GM11168 (cell line): ENCODE data around the gene PLPP1.
"Not testable (repeated sequence)": the region's sequence is repeated elsewhere in the genome, so short reads cannot be mapped to it uniquely, and the experiment has no call there.

Experiments used
- in situ Hi-C: fragments of 300-500 bp; cut with MboI; formaldehyde crosslinking; loops from one replicate; pipeline ENCODE4 v1.12.0; 2022; ENCODE audit warnings: low sequenced_read_pairs; ENCODE audit not compliant: unreplicated experiment

The PLPP1 gene

GRCh38 chr5:55509097-55509496, 25.7 kb downstream of the PLPP1 start:
- in situ Hi-C loops: no loop called here

GRCh38 chr5:55507574-55507973, 27.2 kb downstream of the PLPP1 start:
- in situ Hi-C loops: no loop called here

- in situ Hi-C loops: not testable (repeated sequence)
These were observed 29.1 kb downstream of the PLPP1 start for GRCh38 chr5:55505711-55506110.

GRCh38 chr5:55503917-55504316, 30.8 kb downstream of the PLPP1 start:
- in situ Hi-C loops: not testable (repeated sequence)

DNA sequence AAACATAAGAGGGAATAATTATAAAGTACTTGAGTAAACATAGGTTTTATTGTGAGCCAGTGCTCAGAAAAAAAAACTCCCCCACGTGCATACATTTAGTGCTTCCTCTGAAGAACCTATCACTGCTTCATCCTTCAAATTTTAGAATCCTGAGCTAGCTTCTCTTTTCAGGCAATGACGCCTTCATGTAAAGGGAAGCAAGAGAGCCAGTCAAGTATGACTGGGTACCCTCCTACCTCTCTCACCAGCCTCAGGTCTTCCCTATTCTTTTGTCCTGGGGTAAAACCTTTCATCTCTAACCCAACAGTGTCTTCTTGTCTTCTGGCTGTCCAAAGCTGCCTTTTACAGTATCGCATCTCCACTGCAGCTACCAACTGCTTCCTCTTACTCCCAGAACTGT, 32.0 kb downstream of the PLPP1 start:
- in situ Hi-C loops: no loop called here

- in situ Hi-C loops: no loop called here
These were observed 36.3 kb downstream of the PLPP1 start for GRCh38 chr5:55498457-55498856.

GRCh38 chr5:55497712-55498111, 37.1 kb downstream of the PLPP1 start:
- in situ Hi-C loops: no loop called here

DNA sequence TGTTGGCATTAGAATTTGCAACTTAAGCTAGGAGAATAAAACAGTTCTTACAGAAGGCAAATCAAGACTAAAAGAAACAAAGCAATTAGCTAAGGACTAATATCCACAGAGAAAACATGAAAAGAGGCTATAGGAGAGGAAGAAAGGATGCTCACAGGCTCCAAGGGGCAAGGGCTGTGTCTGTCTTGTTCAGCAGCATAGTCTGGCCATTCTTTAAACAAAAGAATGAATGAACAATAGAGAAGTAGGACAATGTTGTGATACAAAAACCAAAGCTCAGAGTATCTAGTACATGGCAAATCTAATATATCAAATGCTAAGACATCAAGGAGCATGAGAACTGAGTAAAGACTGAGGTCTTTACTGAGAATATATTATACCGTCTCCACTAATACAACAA, 39.5 kb downstream of the PLPP1 start:
- in situ Hi-C loops: no loop called here

DNA sequence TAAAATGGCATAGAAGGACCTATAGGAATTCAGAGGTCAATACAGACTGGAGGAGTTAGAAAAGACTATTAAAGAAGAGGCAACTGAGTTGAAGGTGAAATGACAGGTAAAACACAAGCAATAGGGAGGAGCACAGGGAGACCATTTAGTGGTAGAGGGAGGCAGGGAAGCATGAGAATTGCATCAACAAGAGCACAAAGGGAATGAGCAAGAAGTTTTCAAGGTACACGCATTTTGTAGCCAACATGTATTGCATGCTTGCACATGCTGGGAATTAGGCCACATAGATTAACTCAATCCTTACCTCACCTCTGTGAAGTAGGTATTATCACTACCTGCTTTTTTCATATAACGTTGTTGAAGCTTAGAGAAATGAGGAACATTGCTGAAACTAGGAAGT, 42.3 kb downstream of the PLPP1 start:
- in situ Hi-C loops: no loop called here

GRCh38 chr5:55485073-55485472, 49.7 kb downstream of the PLPP1 start:
- in situ Hi-C loops: no loop called here

GRCh38 chr5:55484531-55484930, 50.2 kb downstream of the PLPP1 start:
- in situ Hi-C loops: no loop called here

DNA sequence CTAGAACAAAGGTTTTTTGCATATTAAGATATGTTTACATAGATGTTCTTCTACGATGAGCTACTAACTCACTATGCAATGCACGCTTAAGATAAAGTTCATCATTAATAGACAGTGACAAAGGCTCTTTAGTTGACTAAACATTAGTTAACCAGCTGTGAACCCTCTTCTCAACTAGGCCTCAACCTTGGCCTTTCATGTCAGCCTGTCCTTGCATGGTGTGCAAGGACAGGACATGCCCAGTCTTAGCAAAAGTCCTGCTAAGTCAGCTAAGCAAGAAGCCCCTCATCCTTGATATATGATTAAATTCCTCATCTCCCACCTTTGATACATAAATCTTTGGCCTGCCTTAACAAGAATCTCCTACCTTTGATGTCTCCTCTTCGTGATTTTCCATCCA, 50.9 kb downstream of the PLPP1 start:
- in situ Hi-C loops: no loop called here

DNA sequence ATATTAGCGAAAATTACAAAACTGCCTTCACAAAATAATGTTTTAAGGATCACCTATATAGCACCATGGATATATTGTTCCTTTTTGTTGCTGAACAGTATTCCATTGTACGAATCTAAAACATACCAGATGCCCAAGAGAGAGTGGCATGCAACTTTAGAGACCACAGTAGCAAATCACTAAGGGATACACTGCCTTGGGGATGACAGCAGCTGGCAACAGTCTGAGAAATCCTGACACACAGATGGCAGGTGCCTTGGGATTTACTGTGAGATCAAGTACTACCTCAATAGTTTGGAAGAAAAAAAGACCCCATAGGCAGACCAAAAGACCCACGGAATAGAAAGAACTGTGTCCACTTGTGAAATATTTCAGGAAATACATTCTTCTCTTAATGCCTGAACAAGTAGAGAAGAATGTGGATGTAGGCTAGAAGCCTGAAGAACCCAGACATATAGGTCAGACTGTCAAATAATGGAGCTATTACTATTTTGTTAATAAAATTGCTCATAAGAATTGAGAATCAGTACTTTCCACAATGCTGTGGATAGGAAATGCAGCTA, 53.4 kb downstream of the PLPP1 start:
- in situ Hi-C loops: no loop called here

DNA sequence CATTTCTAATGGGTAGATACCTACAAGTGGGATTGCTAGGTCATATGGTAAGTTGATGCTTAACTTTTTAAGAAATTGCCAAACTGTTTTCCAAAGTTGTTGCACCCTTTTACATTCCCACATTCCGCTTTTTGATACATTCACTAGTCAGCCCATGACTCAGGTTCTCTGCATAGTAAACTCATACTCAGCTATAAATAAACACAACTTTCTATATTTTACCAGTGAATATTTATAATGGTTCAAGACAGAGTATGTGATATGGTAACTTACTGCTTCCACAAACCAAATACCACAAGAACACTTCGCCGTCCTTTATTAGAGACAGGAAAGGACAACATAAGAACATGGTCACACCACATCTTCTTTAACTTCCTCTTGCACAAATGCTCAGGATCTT, 54.0 kb downstream of the PLPP1 start:
- in situ Hi-C loops: no loop called here

GRCh38 chr5:55472642-55473041, 62.1 kb downstream of the PLPP1 start:
- in situ Hi-C loops: no loop called here

DNA sequence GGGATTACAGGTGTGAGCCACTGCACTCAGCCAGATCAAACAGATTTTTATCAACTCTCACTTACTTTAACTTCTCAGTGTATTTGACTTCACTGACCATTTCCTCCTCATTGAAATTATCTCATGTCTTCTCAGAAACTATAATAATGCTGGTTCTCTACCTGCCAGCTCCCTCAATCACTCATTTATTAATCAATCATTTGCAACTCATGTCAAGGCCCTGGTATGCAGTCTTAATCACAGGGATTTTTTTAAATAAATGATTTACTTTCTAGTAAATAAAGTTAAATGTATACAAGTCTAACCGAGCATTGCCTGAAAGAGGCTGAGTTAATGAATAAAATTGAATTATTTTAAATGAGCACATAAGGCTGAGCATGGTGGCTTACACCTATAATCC, 63.3 kb downstream of the PLPP1 start:
- in situ Hi-C loops: no loop called here

GRCh38 chr5:55470282-55470681, 64.5 kb downstream of the PLPP1 start:
- in situ Hi-C loops: no loop called here

- in situ Hi-C loops: no loop called here
These were observed 64.9 kb downstream of the PLPP1 start for GRCh38 chr5:55469839-55470238.

GRCh38 chr5:55467862-55468551, 66.8 kb downstream of the PLPP1 start:
- in situ Hi-C loops: no loop called here

DNA sequence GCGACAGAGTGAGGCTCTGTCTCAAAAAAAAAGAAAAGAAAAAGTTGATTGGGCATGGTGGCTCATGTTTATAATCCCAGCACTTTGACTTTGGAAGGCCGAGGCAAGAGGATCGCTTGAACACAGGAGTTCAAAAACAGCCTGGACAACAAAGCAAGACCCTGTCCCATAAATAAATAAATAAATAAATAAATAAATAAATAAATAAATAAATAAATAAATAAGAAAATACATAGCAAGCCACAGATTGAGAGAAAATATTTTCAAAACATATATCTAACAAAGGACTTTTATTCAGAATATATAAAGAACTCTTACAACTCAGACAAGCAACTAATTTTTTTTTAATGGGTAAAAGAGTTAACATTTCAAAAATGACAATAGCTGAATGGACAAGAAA, 71.2 kb downstream of the PLPP1 start:
- in situ Hi-C loops: no loop called here

DNA sequence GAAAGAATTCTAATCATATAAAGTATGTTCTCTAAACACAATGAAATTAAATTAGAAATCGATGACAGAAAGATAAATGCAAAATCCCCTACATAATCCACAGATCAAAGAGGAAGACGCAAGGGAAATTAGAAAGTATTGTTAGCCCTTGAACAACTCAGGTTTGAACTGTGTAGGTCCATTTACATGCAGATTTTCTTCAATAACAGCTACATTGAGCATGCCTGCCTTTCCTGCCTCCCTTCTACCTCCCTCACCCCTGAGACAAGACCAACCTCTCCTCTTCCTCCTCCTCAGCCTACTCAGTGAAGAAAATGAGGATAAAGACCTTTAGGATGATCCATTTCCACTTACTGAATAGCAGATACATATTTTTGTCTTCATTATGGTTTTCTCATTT, 75.2 kb downstream of the PLPP1 start:
- in situ Hi-C loops: no loop called here

DNA sequence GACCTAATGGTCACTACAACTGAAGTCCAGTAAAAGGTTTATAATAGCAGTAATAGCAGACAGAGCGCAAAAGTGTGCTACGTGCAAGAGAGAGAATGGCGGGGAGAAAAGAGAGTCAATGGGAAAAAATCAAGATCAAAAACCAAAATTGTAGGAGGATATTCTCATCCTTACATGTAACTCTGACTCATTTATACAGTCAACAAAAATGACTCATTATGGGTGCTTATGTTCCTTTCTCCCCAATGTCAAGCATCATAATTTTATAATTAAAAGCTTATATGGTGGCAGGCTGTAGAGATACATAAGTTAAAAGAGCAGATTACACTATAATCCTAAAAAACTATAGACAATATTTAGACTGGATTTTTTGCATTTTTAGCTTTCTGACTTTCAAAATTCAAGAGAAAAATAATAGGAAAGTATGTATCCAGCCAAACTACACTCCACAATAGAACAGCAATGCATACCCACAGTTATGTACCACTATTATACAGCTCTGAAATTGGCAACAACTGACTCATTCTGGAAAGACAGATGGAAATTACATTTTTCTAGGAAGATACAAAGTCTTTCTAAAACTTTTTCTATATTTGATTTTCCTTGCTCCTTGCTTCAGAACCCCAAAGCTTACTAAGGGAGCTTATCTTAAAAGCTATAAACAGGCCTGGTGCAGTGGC, 78.4 kb downstream of the PLPP1 start:
- in situ Hi-C loops: no loop called here
